Activated T-helper 1 cell treated with Interleukin-2 at 50 U/mL for 16 hours (primary cell): ENCODE results near the gene COL4A2.

ENCODE experiments used
- DNase-seq: peaks from one replicate; pipeline ENCODE4 v3.0.0-alpha.2; 2020; ENCODE audit warnings: low read depth

Gene COL4A2

GRCh38 chr13:110272651-110273050, 34.4 kb upstream of the COL4A2 start:
- no peak for DNase-seq

DNA sequence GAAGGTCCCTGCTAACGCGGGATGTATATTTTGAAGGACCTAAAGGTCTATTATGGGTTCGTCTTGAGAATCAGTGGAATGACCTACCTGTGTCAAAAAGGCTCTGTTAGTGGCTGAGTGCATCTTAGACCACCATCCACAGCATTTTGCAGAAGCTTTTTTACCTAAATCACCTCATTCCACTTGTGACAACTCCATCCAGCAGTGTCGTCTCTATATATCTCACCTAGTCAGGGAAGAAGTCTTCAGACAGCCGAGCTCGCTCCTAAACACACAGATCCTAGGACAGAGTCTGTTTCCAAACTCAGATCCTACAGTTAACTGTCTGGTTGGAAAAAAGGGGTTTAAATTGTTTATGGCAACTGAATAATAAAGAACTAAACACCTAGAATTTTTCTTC, 33.8 kb upstream of the COL4A2 start:
- DNase-seq, result no peak

GRCh38 chr13:110274687-110275086, 32.4 kb upstream of the COL4A2 start:
- DNase-seq, result no peak

- no peak for DNase-seq
Observed at GRCh38 chr13:110275931-110276552, 31.0 kb upstream of the COL4A2 start.

DNA sequence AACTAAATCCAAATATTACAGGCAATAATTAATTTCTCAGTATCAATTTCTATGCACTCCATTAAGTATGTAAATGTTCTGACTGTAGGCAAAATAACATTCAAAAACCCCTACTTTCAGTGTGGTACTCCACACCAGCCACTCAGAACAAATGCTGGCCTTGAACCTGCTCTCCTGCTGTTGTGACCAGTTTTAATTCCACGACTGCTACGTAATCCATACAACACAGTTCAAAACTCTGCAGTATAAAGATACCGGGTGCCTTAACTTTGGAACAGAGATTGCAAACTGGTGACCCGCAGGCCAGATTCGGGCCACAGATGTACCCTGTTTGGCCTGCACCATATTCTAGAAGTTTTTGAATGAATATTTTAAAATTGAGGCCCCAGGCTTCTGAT, 30.5 kb upstream of the COL4A2 start:
- DNase-seq, result no peak

- DNase-seq, result no peak
Observed at GRCh38 chr13:110277357-110277975, 29.6 kb upstream of the COL4A2 start.

DNA sequence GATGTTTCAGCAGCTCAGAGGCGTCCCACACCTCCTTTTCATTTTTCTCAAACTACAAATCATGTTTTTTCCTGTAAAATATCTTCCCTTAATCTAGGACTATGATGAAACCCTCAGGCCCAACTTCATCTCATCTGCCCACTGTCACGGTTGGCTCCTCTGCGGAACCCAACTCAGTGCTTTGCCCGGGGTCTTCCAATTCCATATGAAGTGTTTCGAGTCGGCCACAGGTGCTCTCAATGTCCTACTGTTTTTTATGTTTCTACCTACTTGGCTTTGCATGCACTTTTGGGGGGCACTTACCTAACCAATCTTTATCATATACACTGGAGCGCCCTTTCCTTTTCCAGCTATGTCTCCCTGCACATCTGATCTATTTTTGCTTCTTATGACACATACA, 28.2 kb upstream of the COL4A2 start:
- no peak for DNase-seq

DNA sequence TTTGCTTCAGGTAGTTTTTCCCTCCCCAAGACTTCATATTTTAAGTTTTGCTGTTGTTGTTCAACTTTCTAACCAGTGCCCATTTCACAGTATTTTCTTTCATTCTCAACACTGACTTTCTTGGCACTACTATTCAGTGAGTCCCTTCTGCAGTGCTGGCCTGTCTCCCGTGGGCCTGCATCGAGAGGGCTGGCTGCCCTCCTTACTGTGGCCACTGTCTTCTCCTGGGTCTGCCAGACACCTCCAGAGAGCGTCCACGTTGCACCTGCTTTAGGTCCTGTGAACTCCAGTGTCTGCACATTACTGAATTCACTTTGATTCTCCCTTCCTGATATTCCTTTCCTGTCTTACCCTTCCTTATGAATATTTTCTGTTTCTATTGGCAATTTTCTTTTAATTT, 27.4 kb upstream of the COL4A2 start:
- DNase-seq, result no peak

- DNase-seq, result no peak
Observed at GRCh38 chr13:110280231-110280813, 26.8 kb upstream of the COL4A2 start.

DNA sequence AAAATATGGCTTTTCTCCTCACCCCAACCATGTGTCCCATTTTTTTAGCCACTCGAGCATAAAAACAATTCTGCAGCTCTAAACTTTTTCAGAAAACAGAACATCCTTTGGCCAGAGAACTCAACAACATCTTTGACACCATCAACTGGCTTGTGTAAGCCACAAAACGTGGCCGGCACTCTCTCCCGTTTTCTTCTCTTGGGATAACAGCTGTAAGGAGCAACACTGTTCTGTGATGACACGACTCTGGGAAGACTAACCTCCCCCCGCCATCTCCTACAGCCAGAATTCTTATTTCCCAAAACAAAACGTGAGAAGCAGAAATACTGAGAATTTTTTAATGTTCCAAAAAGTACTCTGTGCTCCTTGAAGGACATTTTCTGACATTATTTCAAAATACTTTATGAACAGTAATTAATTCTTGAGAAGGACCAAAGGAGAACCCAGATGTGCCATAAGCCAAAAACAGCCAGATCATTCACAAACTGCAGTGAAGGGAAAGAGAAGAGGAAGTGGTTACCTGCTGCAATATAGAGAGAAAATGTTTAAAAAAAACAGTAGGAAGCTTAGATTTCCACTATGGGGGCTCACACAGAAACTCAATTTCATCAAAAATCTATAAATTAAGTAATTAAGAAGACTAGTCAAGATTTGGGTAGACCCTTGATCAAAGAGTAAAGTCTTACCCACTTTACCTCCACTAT, 25.9 kb upstream of the COL4A2 start:
- no peak for DNase-seq

DNA sequence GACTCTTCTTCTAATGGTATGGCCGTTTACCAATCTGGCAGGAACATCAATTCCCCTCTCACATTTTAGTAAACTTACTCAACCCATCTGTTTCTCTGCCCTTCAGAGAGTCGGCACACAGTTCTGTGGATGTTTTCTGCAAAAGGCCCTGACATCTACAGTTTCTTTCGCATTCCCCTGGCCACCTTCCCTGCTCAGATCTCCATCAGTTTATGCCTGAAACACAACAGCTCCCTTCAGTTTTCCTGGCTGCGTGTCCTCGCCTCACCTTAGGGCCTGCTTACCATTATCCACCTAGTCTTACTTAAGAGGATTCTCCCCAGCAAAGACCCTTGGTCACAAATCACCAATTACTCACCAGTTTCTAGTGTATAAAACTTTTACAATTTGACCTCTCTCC, 25.3 kb upstream of the COL4A2 start:
- no peak for DNase-seq

- no peak for DNase-seq
Observed at GRCh38 chr13:110282316-110282841, 24.7 kb upstream of the COL4A2 start.

DNA sequence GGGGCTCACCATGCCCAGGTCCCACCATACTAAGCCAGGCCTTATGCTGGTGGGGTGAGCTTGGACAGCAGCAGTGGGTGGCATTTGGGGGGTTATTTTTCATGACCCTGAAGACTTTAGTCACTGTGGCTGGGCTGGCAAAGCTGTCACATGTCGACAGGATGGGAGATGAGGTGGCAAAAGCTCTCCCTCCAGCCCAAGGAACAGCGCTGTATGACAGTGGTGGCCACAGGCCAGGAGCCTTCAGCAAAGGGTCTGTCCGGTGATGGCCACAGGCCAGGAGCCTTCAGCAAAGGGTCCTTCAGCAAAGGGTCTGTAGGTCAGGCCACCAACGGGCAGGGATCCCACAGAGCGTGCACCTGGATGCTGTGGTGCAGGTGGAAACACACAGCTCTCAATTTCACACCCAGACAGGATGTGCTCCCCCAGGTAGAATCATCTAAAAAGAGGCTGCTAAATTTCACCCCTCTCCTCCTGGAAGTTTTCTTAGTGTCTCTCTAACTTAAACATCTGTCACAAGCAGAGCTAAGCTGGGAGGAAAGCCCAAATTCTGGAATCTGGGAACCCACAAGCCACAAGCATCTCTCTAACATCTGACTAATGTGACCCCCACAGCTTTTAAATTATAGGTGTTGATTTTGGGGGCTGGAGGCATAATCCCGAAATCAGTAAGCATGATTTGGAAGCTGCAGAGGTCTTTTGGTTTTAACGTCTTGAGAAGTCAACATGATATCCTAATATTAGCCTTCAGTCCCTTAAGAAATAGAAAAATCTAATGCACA, 23.2 kb upstream of the COL4A2 start:
- DNase-seq, result no peak

GRCh38 chr13:110284779-110285484, 22.2 kb upstream of the COL4A2 start:
- DNase-seq, result no peak

GRCh38 chr13:110285991-110286832, 20.9 kb upstream of the COL4A2 start:
- no peak for DNase-seq

DNA sequence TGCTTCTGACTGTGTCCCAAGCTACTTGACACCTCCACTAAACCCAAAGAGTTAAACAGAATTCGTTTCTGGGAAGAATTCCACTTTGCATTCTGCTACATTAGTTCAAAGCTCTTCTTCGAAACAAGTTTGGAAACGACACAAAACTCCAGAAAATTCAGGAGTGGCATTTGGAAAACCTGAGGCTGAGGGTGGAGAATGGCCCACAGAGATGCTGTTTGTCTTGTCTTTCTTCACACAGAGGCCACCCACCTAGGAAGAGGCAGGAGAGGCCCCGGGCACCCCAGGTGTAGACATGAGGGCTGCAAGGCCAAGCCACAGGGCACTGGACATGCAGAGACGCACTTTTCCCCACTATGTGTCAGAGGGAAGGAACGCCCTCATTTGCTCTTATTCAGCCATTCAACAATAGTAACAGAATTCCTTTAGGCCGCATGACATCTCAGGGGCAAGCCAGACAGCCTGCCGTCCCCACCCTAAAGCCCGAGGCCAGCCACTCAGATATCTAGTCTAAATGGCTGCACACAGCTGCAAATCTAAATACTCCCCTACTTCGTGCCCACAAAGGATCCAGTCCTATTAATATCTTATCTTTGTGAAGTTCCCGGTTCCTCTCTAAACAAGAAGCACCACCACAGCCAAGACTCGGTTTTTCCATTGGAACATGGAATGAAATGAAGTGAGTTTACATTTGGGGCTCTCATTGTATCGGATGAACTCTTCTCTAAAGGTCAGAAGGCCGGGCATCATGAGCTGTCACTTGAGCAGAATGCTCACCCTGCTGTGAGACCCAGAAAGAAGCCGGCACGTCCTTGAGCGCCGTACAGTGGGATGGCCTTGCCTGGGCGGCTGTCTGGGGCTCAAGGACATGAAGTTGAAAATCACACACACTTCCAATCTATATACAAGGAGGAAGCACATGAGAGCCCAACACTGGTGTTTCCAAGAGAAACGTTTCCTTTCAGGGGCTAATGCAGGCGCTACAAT, 20.0 kb upstream of the COL4A2 start:
- no peak for DNase-seq

- DNase-seq, result no peak
Observed at GRCh38 chr13:110289174-110289573, 17.9 kb upstream of the COL4A2 start.

DNA sequence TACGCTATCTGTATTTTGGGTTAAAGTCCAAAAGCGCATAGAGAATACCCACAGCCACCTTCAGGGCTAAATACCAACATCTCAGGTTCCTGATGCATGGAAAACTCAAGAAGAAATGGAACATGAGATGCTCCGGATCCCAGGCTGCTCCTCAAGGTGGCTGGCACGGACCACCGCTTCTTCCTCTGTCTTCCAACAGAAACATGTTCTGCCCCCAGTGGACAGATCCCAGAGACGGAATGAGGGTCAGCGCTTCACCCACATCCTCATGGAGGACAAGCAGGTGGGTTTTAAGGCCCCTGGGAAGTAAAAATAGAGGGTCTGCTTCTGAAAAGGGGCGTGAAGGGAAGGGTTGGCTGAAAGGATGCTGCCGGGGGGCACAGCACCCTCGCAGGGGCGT, 17.4 kb upstream of the COL4A2 start:
- no peak for DNase-seq

- no peak for DNase-seq
Observed at GRCh38 chr13:110290153-110290552, 16.9 kb upstream of the COL4A2 start.
